HepG2 (cell line): ENCODE measurements around the gene ATG16L2. TPM values are rescaled to one million over a fixed set of nuclear protein-coding genes. Genes with fewer than 3 reads are reported as not detected.

Experiments
- ESRRA ChIP-seq: sonication (generic); formaldehyde crosslinking; IDR thresholded peaks from 2 replicates; pipeline ENCODE4 v1.5.1; 2020; ENCODE audit warnings: mild to moderate bottlenecking, low read depth, missing genetic modification reagents
- GLI4 ChIP-seq: sonication (generic); formaldehyde crosslinking; IDR thresholded peaks from 2 replicates; pipeline ENCODE4 v1.5.1; 2020; ENCODE audit warnings: missing genetic modification reagents, mild to moderate bottlenecking, moderate library complexity, borderline replicate concordance
- GPBP1L1 ChIP-seq: sonication (generic); formaldehyde crosslinking; IDR thresholded peaks from 2 replicates; pipeline ENCODE4 v1.5.0; 2020; ENCODE audit warnings: mild to moderate bottlenecking, missing genetic modification reagents
- HMGXB4 ChIP-seq, 2 experiments: sonication (generic) in 1 of 2; formaldehyde crosslinking in 1 of 2; IDR thresholded peaks; 2 replicates each; pipeline versions ENCODE4 v1.4.0 to v1.6.1; 2018 to 2020; ENCODE audit warnings: missing genetic modification reagents in 2 of 2, borderline replicate concordance in 1 of 2, low read depth in 1 of 2, mild to moderate bottlenecking in 1 of 2, missing biosample characterization in 1 of 2
- HNRNPK ChIP-seq: fragments of 200-400 bp; formaldehyde crosslinking; IDR thresholded peaks from 2 replicates; pipeline ENCODE4 v1.6.1; 2018; ENCODE audit warnings: low read length, low read depth, moderate library complexity, mild to moderate bottlenecking; ENCODE audit not compliant: poor library complexity, severe bottlenecking
- HOXA5 ChIP-seq: sonication (generic); formaldehyde crosslinking; IDR thresholded peaks from 2 replicates; pipeline ENCODE4 v1.4.0; 2020; ENCODE audit warnings: missing genetic modification reagents
- LCORL ChIP-seq, 2 experiments: fragments of 450-650 bp in 1 of 2; sonication (generic) in 1 of 2; formaldehyde crosslinking in 1 of 2; IDR thresholded peaks; 2 replicates each; pipeline versions ENCODE4 v1.5.0 to v1.6.1; 2017 to 2020; ENCODE audit warnings: antibody characterized with exemption in 1 of 2, missing genetic modification reagents in 1 of 2
- NCOA1 ChIP-seq: sonication (generic); formaldehyde crosslinking; IDR thresholded peaks from 2 replicates; pipeline ENCODE4 v1.9.0; 2021; ENCODE audit warnings: missing genetic modification reagents
- NFE2L1 ChIP-seq: sonication (generic); formaldehyde crosslinking; IDR thresholded peaks from 2 replicates; pipeline ENCODE4 v1.4.0; 2020; ENCODE audit warnings: missing genetic modification reagents, mild to moderate bottlenecking, borderline replicate concordance
- SKIL ChIP-seq: sonication (generic); formaldehyde crosslinking; IDR thresholded peaks from 2 replicates; pipeline ENCODE4 v1.8.0; 2022; ENCODE audit warnings: missing genetic modification reagents, mild to moderate bottlenecking, moderate library complexity, borderline replicate concordance
- SPEN ChIP-seq: sonication (generic); formaldehyde crosslinking; IDR thresholded peaks from 2 replicates; pipeline ENCODE4 v1.5.1; 2020; ENCODE audit warnings: low read depth, mild to moderate bottlenecking, missing genetic modification reagents
- ZBTB25 ChIP-seq: IDR thresholded peaks from 2 replicates; pipeline ENCODE4 v1.6.1; 2018; ENCODE audit warnings: missing genetic modification reagents
- ZFYVE20 ChIP-seq: sonication (generic); formaldehyde crosslinking; IDR thresholded peaks from 2 replicates; pipeline ENCODE4 v1.8.0; 2023; ENCODE audit warnings: low read depth, mild to moderate bottlenecking, moderate library complexity, missing genetic modification reagents, borderline replicate concordance
- ZNF142 ChIP-seq: sonication (generic); formaldehyde crosslinking; IDR thresholded peaks from 2 replicates; pipeline ENCODE4 v1.4.0; 2020; ENCODE audit warnings: missing genetic modification reagents
- polyA plus RNA-seq, 8 experiments: library from polyadenylated mRNA; depleted of rRNA in 3 of 8; stranded (reverse) in 7 of 8; unstranded in 1 of 8; fragments of >200 nt; fragmentation: Illumina TruSeq in 4 of 8; extraction: Trizol in 4 of 8; gene quantifications; 2 replicates each; pipeline versions ENCODE4 v1.2.1 to v1.2.3, GENCODE V29; 2011 to 2016; ENCODE audit warnings: low read depth in 4 of 8, missing spikeins in 1 of 8, mixed read lengths in 1 of 8; ENCODE audit not compliant: insufficient read depth in 1 of 8
- total RNA-seq, 5 experiments: library from RNA; depleted of rRNA; stranded (reverse); fragments of >200 nt; fragmentation: Illumina TruSeq; extraction: Trizol; gene quantifications; 2 replicates each; pipeline ENCODE4 v1.2.3, GENCODE V29; 2016; ENCODE audit warnings: low read depth in 1 of 5

Gene ATG16L2
- total and polyA plus RNA-seq, 2 of the 13 experiments (the other 11 are each of a cell fraction or from before 2014, with no cell fraction given), result 6.2 to 14.8 TPM

GRCh38 chr11:72787216-72788104 is 26.8 kb upstream of the ATG16L2 start (continued):
- TF ChIP-seq ZNF142 (CRISPR knock-in tag), result no peak
- TF ChIP-seq NCOA1 (CRISPR knock-in tag), result no peak
- no peak for TF ChIP-seq SKIL
- TF ChIP-seq ESRRA (CRISPR knock-in tag), result peak; percentile 69; the same call in 1 of the 2 replicates
- no peak for TF ChIP-seq ZBTB25
- TF ChIP-seq NFE2L1 (CRISPR knock-in tag), result no peak
- no peak; the same call in 1 of the 2 replicates for TF ChIP-seq GLI4 (CRISPR knock-in tag)
- TF ChIP-seq HOXA5 (CRISPR knock-in tag), result no peak
- TF ChIP-seq HMGXB4 (CRISPR knock-in tag; IDR thresholded peaks at IDR 0.05; ENCODE audit: borderline replicate concordance in 1 of 2, low read depth in 1 of 2), result peak; percentile 31 to 80; a peak in 2 of 4 replicates
- no peak for TF ChIP-seq HNRNPK
- no peak for TF ChIP-seq GPBP1L1
- no peak for TF ChIP-seq ZFYVE20 (CRISPR knock-in tag)
- no peak for TF ChIP-seq LCORL (IDR thresholded peaks at IDR 0.05)
- peak; percentile 86 for TF ChIP-seq LCORL (CRISPR knock-in tag; IDR thresholded peaks at IDR 0.05)
- TF ChIP-seq SPEN (CRISPR knock-in tag), result peak; percentile 90
